HepG2 (cell line): ENCODE results near the gene FMNL1. TPM values are rescaled to one million over a fixed set of nuclear protein-coding genes. Genes with fewer than 3 reads are reported as not detected.

ENCODE experiments used
- MED8 ChIP-seq: sonication (generic); formaldehyde crosslinking; IDR thresholded peaks from 2 replicates; pipeline ENCODE4 v1.8.1; 2023; ENCODE audit warnings: mild to moderate bottlenecking, missing genetic modification reagents; ENCODE audit not compliant: insufficient replicate concordance
- MTA1 ChIP-seq: sonication (generic); formaldehyde crosslinking; IDR thresholded peaks from 2 replicates; pipeline ENCODE4 v1.4.0; 2020; ENCODE audit warnings: missing genetic modification reagents, mild to moderate bottlenecking, borderline replicate concordance
- NKX3-1 ChIP-seq: sonication (generic); formaldehyde crosslinking; IDR thresholded peaks from 2 replicates; pipeline ENCODE4 v1.5.0; 2020; ENCODE audit warnings: missing genetic modification reagents
- RARG ChIP-seq: sonication (generic); formaldehyde crosslinking; IDR thresholded peaks from 2 replicates; pipeline ENCODE4 v1.4.0; 2020; ENCODE audit warnings: low read depth, mild to moderate bottlenecking, missing genetic modification reagents
- REL ChIP-seq: sonication (generic); formaldehyde crosslinking; conservative IDR thresholded peaks from 2 replicates; pipeline ENCODE4 v1.8.0; 2022; ENCODE audit warnings: mild to moderate bottlenecking, missing genetic modification reagents, moderate library complexity
- SRSF9 ChIP-seq: fragments of 200-400 bp; formaldehyde crosslinking; IDR thresholded peaks from 2 replicates; pipeline ENCODE4 v1.6.1; 2018; ENCODE audit warnings: borderline replicate concordance, mild to moderate bottlenecking, low read depth, low read length; ENCODE audit not compliant: insufficient read depth, poor library complexity, severe bottlenecking
- TARDBP ChIP-seq: sonication (generic); formaldehyde crosslinking; IDR thresholded peaks from 2 replicates; pipeline ENCODE4 v1.8.0; 2022; ENCODE audit warnings: mild to moderate bottlenecking, missing genetic modification reagents
- U2AF1 ChIP-seq: fragments of 200-400 bp; formaldehyde crosslinking; optimal IDR thresholded peaks from 2 replicates; pipeline ENCODE3; 2017; ENCODE audit warnings: mild to moderate bottlenecking, low read depth, low read length
- ZFY ChIP-seq: sonication (generic); formaldehyde crosslinking; IDR thresholded peaks from 2 replicates; pipeline ENCODE4 v1.4.0; 2020; ENCODE audit warnings: missing genetic modification reagents
- ZNF160 ChIP-seq: sonication (generic); formaldehyde crosslinking; IDR thresholded peaks from 2 replicates; pipeline ENCODE4 v1.8.0; 2022; ENCODE audit warnings: mild to moderate bottlenecking, inconsistent platforms, missing genetic modification reagents
- ZNF30 ChIP-seq: sonication (generic); formaldehyde crosslinking; IDR thresholded peaks from 2 replicates; pipeline ENCODE4 v1.5.0; 2020; ENCODE audit warnings: mild to moderate bottlenecking, missing genetic modification reagents
- ZNF441 ChIP-seq: sonication (generic); formaldehyde crosslinking; IDR thresholded peaks from 2 replicates; pipeline ENCODE4 v1.7.0; 2021; ENCODE audit warnings: missing genetic modification reagents, borderline replicate concordance
- ZNF598 ChIP-seq: sonication (generic); formaldehyde crosslinking; IDR thresholded peaks from 2 replicates; pipeline ENCODE4 v1.5.1; 2020; ENCODE audit warnings: mild to moderate bottlenecking, missing genetic modification reagents, borderline replicate concordance
- ZSCAN29 ChIP-seq: sonication (generic); formaldehyde crosslinking; conservative IDR thresholded peaks from 2 replicates; pipeline ENCODE4 v1.4.0; 2020; ENCODE audit warnings: mild to moderate bottlenecking, missing genetic modification reagents
- polyA plus RNA-seq, 8 experiments: library from polyadenylated mRNA; depleted of rRNA in 3 of 8; stranded (reverse) in 7 of 8; unstranded in 1 of 8; fragments of >200 nt; fragmentation: Illumina TruSeq in 4 of 8; extraction: Trizol in 4 of 8; gene quantifications; 2 replicates each; pipeline versions ENCODE4 v1.2.1 to v1.2.3, GENCODE V29; 2011 to 2016; ENCODE audit warnings: low read depth in 4 of 8, missing spikeins in 1 of 8, mixed read lengths in 1 of 8; ENCODE audit not compliant: insufficient read depth in 1 of 8
- total RNA-seq, 5 experiments: library from RNA; depleted of rRNA; stranded (reverse); fragments of >200 nt; fragmentation: Illumina TruSeq; extraction: Trizol; gene quantifications; 2 replicates each; pipeline ENCODE4 v1.2.3, GENCODE V29; 2016; ENCODE audit warnings: low read depth in 1 of 5
- TF ChIP-seq, protein P1 (sequence below): sonication (generic); formaldehyde crosslinking; conservative IDR thresholded peaks from 2 replicates; pipeline ENCODE4 v1.8.1; 2023; ENCODE audit warnings: missing genetic modification reagents
- TF ChIP-seq, protein P2 (sequence below): conservative IDR thresholded peaks from 2 replicates; pipeline ENCODE4 v1.6.1; 2018; ENCODE audit warnings: missing genetic modification reagents
- TF ChIP-seq, protein P3 (sequence below): sonication (generic); formaldehyde crosslinking; IDR thresholded peaks from 2 replicates; pipeline ENCODE4 v1.4.0; 2020; ENCODE audit warnings: missing genetic modification reagents, low read depth, mild to moderate bottlenecking, borderline replicate concordance
- TF ChIP-seq, protein P4 (sequence below): sonication (generic); formaldehyde crosslinking; IDR thresholded peaks from 2 replicates; pipeline ENCODE4 v1.4.0; 2020; ENCODE audit warnings: missing genetic modification reagents

Gene FMNL1
- total and polyA plus RNA-seq, 2 of the 13 experiments (the other 11 are each of a cell fraction or from before 2014, with no cell fraction given): 0.53 to 0.70 TPM

DNA sequence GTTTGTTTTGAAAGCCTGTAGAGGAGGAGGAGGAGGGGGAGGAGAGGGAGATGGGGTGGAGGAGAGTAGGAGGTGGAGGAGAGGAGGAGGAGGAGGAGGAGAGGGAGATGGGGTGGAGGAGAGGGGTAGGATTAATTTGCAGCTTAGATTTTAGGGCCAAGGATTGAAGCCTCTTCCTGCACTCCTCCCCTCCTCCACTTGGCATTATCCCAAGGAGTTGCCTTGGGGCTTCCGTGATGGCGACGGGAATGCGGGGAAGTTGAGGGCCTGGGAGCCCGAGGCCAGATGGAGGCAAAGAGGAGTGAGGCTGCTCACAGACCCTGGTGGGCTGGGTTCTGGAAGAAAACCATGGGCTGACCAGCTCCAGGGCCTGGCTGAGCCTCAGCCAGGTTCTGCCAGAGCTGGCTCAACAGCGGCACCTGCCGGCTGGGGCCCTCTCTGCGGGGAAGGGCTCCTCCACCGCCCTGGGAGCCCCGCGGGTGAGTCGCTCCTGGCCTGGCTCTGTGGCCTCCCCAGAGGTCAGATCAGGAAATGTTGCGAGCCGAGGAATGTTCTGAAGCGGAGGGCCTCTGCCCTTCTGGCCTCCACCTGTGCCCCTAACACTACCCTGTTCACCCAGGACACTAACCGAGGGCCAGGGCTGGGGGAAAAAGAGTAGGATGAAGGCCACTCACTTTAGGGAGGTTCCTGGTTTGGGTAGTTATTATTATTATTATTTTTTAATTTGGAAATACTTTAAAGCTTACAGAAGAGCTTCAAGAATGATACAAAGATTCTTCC lies 23.9 kb upstream of the FMNL1 start (continued):
- TF ChIP-seq, protein P1, sequence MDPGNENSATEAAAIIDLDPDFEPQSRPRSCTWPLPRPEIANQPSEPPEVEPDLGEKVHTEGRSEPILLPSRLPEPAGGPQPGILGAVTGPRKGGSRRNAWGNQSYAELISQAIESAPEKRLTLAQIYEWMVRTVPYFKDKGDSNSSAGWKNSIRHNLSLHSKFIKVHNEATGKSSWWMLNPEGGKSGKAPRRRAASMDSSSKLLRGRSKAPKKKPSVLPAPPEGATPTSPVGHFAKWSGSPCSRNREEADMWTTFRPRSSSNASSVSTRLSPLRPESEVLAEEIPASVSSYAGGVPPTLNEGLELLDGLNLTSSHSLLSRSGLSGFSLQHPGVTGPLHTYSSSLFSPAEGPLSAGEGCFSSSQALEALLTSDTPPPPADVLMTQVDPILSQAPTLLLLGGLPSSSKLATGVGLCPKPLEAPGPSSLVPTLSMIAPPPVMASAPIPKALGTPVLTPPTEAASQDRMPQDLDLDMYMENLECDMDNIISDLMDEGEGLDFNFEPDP (CRISPR knock-in tag): no peak
- TF ChIP-seq REL (no peak), SRSF9 (no peak), ZNF598 (CRISPR knock-in tag) (peak; percentile 71), ZFY (CRISPR knock-in tag) (peak; percentile 80), MED8 (CRISPR knock-in tag) (no peak), ZSCAN29 (CRISPR knock-in tag) (peak; percentile 92), U2AF1 (peak; percentile 70), MTA1 (CRISPR knock-in tag) (peak; percentile 88), ZNF160 (CRISPR knock-in tag) (no peak; the same call in 1 of the 2 replicates), NKX3-1 (CRISPR knock-in tag) (no peak), ZNF30 (no peak), RARG (no peak), ZNF441 (no peak), TARDBP (CRISPR knock-in tag) (peak; percentile 70; the same call in 1 of the 2 replicates)
- TF ChIP-seq, protein P2, sequence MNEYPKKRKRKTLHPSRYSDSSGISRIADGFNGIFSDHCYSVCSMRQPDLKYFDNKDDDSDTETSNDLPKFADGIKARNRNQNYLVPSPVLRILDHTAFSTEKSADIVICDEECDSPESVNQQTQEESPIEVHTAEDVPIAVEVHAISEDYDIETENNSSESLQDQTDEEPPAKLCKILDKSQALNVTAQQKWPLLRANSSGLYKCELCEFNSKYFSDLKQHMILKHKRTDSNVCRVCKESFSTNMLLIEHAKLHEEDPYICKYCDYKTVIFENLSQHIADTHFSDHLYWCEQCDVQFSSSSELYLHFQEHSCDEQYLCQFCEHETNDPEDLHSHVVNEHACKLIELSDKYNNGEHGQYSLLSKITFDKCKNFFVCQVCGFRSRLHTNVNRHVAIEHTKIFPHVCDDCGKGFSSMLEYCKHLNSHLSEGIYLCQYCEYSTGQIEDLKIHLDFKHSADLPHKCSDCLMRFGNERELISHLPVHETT (CRISPR knock-in tag): peak; percentile 54
- TF ChIP-seq, protein P3, sequence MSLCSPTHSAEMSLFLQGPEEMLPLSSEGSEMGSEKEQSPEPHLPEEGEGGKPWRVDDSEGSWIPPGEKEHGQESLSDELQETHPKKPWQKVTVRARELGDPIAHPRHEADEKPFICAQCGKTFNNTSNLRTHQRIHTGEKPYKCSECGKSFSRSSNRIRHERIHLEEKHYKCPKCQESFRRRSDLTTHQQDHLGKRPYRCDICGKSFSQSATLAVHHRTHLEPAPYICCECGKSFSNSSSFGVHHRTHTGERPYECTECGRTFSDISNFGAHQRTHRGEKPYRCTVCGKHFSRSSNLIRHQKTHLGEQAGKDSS (CRISPR knock-in tag): peak; percentile 96
- TF ChIP-seq, protein P4, sequence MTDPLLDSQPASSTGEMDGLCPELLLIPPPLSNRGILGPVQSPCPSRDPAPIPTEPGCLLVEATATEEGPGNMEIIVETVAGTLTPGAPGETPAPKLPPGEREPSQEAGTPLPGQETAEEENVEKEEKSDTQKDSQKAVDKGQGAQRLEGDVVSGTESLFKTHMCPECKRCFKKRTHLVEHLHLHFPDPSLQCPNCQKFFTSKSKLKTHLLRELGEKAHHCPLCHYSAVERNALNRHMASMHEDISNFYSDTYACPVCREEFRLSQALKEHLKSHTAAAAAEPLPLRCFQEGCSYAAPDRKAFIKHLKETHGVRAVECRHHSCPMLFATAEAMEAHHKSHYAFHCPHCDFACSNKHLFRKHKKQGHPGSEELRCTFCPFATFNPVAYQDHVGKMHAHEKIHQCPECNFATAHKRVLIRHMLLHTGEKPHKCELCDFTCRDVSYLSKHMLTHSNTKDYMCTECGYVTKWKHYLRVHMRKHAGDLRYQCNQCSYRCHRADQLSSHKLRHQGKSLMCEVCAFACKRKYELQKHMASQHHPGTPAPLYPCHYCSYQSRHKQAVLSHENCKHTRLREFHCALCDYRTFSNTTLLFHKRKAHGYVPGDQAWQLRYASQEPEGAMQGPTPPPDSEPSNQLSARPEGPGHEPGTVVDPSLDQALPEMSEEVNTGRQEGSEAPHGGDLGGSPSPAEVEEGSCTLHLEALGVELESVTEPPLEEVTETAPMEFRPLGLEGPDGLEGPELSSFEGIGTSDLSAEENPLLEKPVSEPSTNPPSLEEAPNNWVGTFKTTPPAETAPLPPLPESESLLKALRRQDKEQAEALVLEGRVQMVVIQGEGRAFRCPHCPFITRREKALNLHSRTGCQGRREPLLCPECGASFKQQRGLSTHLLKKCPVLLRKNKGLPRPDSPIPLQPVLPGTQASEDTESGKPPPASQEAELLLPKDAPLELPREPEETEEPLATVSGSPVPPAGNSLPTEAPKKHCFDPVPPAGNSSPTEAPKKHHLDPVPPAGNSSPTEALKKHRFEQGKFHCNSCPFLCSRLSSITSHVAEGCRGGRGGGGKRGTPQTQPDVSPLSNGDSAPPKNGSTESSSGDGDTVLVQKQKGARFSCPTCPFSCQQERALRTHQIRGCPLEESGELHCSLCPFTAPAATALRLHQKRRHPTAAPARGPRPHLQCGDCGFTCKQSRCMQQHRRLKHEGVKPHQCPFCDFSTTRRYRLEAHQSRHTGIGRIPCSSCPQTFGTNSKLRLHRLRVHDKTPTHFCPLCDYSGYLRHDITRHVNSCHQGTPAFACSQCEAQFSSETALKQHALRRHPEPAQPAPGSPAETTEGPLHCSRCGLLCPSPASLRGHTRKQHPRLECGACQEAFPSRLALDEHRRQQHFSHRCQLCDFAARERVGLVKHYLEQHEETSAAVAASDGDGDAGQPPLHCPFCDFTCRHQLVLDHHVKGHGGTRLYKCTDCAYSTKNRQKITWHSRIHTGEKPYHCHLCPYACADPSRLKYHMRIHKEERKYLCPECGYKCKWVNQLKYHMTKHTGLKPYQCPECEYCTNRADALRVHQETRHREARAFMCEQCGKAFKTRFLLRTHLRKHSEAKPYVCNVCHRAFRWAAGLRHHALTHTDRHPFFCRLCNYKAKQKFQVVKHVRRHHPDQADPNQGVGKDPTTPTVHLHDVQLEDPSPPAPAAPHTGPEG: no peak; the same call in 1 of the 2 replicates
